Measurements from ENCODE around the gene LGR6.
"Not testable (repeated sequence)": the region's sequence is repeated elsewhere in the genome, so short reads cannot be mapped to it uniquely, and the experiment has no call there.

DNA sequence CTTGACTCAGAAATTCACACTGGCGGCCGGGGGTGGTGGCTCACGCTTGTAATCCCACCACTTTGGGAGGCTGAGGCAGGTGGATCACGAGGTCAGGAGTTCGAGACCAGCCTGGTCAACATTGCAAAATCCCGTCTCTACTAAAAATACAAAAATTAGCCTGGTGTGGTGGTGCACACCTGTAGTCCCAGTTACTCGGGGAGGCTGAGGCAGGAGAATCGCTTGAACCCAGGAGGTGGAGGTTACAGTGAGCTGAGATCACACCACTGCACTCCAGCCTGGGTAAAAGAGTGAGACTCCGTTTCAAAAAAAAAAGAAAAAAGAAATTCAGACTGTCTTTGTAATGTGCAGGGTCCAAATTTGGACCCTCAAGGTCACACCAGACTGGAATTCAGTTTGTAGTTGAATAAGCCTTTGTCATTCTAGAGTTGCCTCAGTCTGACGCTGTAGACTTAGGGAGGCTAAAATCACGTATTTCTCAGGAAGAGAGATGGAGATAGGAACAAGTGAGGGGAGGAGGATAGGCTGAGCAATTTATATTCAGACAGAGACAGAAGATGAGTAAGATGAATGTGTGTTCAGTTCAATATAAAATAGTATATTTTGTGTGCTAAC, 159.1 kb downstream of the LGR6 start:
- TF ChIP-seq EP300 (IDR thresholded peaks at IDR 0.05; ENCODE audit: borderline replicate concordance in 1 of 2, low read depth in 2 of 2, low read length in 2 of 2); EZH2 (IDR thresholded peaks at IDR 0.05; ENCODE audit: low read depth, low read length, severe bottlenecking); SIN3A (conservative IDR thresholded peaks at IDR 0.05 in 1 of 2, IDR thresholded peaks at IDR 0.05 in 1 of 2; ENCODE audit: low read depth in 1 of 2, low read length in 2 of 2); POLR2A (IDR thresholded peaks at IDR 0.05; ENCODE audit: control extremely low read depth in 1 of 2, low read depth in 2 of 2, low read length in 2 of 2); YY1 (IDR thresholded peaks at IDR 0.05; ENCODE audit: low read depth, low read length); TCF12 (IDR thresholded peaks at IDR 0.05; ENCODE audit: low read depth, low read length); KDM5A (IDR thresholded peaks at IDR 0.05; ENCODE audit: low read length); JUND (IDR thresholded peaks at IDR 0.05; ENCODE audit: low read length); RAD21 (IDR thresholded peaks at IDR 0.05 in 1 of 2, conservative IDR thresholded peaks at IDR 0.05 in 1 of 2; ENCODE audit: low read depth in 2 of 2, low read length in 2 of 2); TEAD4 (IDR thresholded peaks at IDR 0.05; ENCODE audit: low read depth, low read length): not testable (repeated sequence)
- TF ChIP-seq, protein P1, sequence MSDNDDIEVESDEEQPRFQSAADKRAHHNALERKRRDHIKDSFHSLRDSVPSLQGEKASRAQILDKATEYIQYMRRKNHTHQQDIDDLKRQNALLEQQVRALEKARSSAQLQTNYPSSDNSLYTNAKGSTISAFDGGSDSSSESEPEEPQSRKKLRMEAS (IDR thresholded peaks at IDR 0.05), result not testable (repeated sequence)
- TF ChIP-seq, protein P2, sequence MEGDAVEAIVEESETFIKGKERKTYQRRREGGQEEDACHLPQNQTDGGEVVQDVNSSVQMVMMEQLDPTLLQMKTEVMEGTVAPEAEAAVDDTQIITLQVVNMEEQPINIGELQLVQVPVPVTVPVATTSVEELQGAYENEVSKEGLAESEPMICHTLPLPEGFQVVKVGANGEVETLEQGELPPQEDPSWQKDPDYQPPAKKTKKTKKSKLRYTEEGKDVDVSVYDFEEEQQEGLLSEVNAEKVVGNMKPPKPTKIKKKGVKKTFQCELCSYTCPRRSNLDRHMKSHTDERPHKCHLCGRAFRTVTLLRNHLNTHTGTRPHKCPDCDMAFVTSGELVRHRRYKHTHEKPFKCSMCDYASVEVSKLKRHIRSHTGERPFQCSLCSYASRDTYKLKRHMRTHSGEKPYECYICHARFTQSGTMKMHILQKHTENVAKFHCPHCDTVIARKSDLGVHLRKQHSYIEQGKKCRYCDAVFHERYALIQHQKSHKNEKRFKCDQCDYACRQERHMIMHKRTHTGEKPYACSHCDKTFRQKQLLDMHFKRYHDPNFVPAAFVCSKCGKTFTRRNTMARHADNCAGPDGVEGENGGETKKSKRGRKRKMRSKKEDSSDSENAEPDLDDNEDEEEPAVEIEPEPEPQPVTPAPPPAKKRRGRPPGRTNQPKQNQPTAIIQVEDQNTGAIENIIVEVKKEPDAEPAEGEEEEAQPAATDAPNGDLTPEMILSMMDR (IDR thresholded peaks at IDR 0.05; ENCODE audit: control extremely low read depth in 1 of 3, insufficient read depth in 1 of 3, low read depth in 1 of 3, low read length in 3 of 3), result not testable (repeated sequence)
